SK-N-SH (cell line): ENCODE data around the gene ERC2. TPM values are rescaled to one million over a fixed set of nuclear protein-coding genes. Genes with fewer than 3 reads are reported as not detected.

Experiments
- CTCF ChIA-PET: fragments of 300-600, 350-600 bp; formaldehyde crosslinking; extraction: SDS; loops from one replicate; lab custom pipeline; 2021; lab: Yijun Ruan, JAX
- POLR2A ChIA-PET: fragments of 350-600 bp; sonication (Branson Sonifier 250); formaldehyde crosslinking; extraction: SDS; loops from one replicate; lab custom pipeline; 2020; ENCODE audit warnings: antibody characterized with exemption, inconsistent platforms; lab: Yijun Ruan, JAX
- DNase-seq: peaks from one replicate; pipeline ENCODE4 v3.0.0; 2012
- H2AFZ ChIP-seq: fragments of 200-600 bp; sonication (generic); 2 replicates; pipeline ENCODE4 v1.8.1; 2016; ENCODE audit warnings: antibody characterized with exemption, mild to moderate bottlenecking, low read depth
- H3F3A ChIP-seq: fragments of 200-600 bp; sonication (generic); replicated peaks from 2 replicates; pipeline ENCODE3; 2016; ENCODE audit warnings: antibody characterized with exemption, mild to moderate bottlenecking; ENCODE audit not compliant: insufficient read depth
- H3K27ac ChIP-seq, 2 experiments: fragments of 200-500 bp in 1 of 2; fragments of 200-600 bp in 1 of 2; sonication (Bioruptor generic) in 1 of 2; sonication (generic), shearing (Covaris generic) in 1 of 2; 2 replicates each; pipeline versions ENCODE4 v1.5.1 to v1.6.1; 2014 to 2016; ENCODE audit warnings: low read depth in 2 of 2, inconsistent platforms in 1 of 2, low read length in 1 of 2, mild to moderate bottlenecking in 1 of 2, mixed read lengths in 1 of 2
- H3K27me3 ChIP-seq: fragments of 200-600 bp; sonication (generic), shearing (Covaris generic); 2 replicates; pipeline ENCODE4 v1.6.1; 2016; ENCODE audit warnings: mixed run types; ENCODE audit not compliant: insufficient read depth
- H3K36me3 ChIP-seq, 2 experiments: fragments of 200-500 bp in 1 of 2; fragments of 200-600 bp in 1 of 2; sonication (Bioruptor generic) in 1 of 2; sonication (generic) in 1 of 2; replicated peaks in 1 of 2; 2 replicates each; pipeline versions ENCODE3 to v1.5.1; 2014 to 2016; ENCODE audit warnings: low read length in 1 of 2, mild to moderate bottlenecking in 1 of 2; ENCODE audit not compliant: insufficient read depth in 2 of 2, control insufficient read depth in 1 of 2
- H3K4me1 ChIP-seq, 2 experiments: fragments of 200-500 bp in 1 of 2; fragments of 200-600 bp in 1 of 2; sonication (Bioruptor generic) in 1 of 2; sonication (generic), shearing (Covaris generic) in 1 of 2; 2 replicates each; pipeline versions ENCODE4 v1.5.1 to v1.6.1; 2014 to 2016; ENCODE audit warnings: low read depth in 1 of 2, low read length in 1 of 2, mixed run types in 1 of 2; ENCODE audit not compliant: insufficient read depth in 2 of 2, control insufficient read depth in 1 of 2
- H3K4me2 ChIP-seq: fragments of 200-600 bp; sonication (generic), shearing (Covaris generic); 2 replicates; pipeline ENCODE4 v1.6.1; 2017; ENCODE audit warnings: mixed run types
- H3K4me3 ChIP-seq, 2 experiments: fragments of 200-500 bp in 1 of 2; fragments of 200-600 bp in 1 of 2; sonication (Bioruptor generic) in 1 of 2; sonication (generic), shearing (Covaris generic) in 1 of 2; 2 replicates each; pipeline versions ENCODE4 v1.5.1 to v1.8.1; 2014 to 2016; ENCODE audit warnings: low read depth in 2 of 2, inconsistent platforms in 1 of 2, low read length in 1 of 2, mild to moderate bottlenecking in 1 of 2, mixed read lengths in 1 of 2, moderate library complexity in 1 of 2
- H3K79me2 ChIP-seq: fragments of 200-600 bp; sonication (generic); 2 replicates; pipeline ENCODE4 v1.8.1; 2017; ENCODE audit warnings: mild to moderate bottlenecking; ENCODE audit not compliant: insufficient read depth
- H3K9ac ChIP-seq: fragments of 200-600 bp; sonication (generic); 2 replicates; pipeline ENCODE4 v1.6.1; 2017; ENCODE audit warnings: mixed run types
- H3K9me2 ChIP-seq: fragments of 200-600 bp; sonication (generic); 2 replicates; pipeline ENCODE4 v1.6.1; 2017; ENCODE audit warnings: mixed run types
- H3K9me3 ChIP-seq: fragments of 200-600 bp; sonication (generic); 2 replicates; pipeline ENCODE4 v1.6.1; 2017; ENCODE audit warnings: mixed run types, mild to moderate bottlenecking, moderate library complexity
- H4K20me1 ChIP-seq: fragments of 200-600 bp; sonication (generic); 2 replicates; pipeline ENCODE4 v1.6.1; 2017; ENCODE audit warnings: mild to moderate bottlenecking, mixed run types; ENCODE audit not compliant: insufficient read depth
- CHD2 ChIP-seq: fragments of 150-350 bp; IDR thresholded peaks from 2 replicates; pipeline ENCODE4 v1.6.1; 2018; ENCODE audit warnings: low read length; ENCODE audit not compliant: partially characterized antibody
- ELF1 ChIP-seq: IDR thresholded peaks from 2 replicates; pipeline ENCODE4 v1.4.0; 2012
- EP300 ChIP-seq, 2 experiments: IDR thresholded peaks; 2 replicates each; pipeline versions ENCODE4 v1.4.0 to v1.6.1; 2012; ENCODE audit warnings: borderline replicate concordance in 1 of 2, low read depth in 1 of 2, low read length in 1 of 2
- FOSL2 ChIP-seq: IDR thresholded peaks from 2 replicates; pipeline ENCODE4 v1.4.0; 2012; ENCODE audit warnings: low read depth, mild to moderate bottlenecking, moderate library complexity, borderline replicate concordance
- FOXM1 ChIP-seq: IDR thresholded peaks from 2 replicates; pipeline ENCODE4 v1.4.0; 2012; ENCODE audit warnings: low read depth, mild to moderate bottlenecking
- GABPA ChIP-seq: IDR thresholded peaks from 2 replicates; pipeline ENCODE4 v1.4.0; 2012; ENCODE audit warnings: low read depth, mild to moderate bottlenecking
- MAX ChIP-seq: IDR thresholded peaks from 2 replicates; pipeline ENCODE4 v1.4.0; 2012; ENCODE audit warnings: low read depth
- MEF2A ChIP-seq: IDR thresholded peaks from 2 replicates; pipeline ENCODE4 v1.4.0; 2012; ENCODE audit warnings: low read depth, borderline replicate concordance
- MXI1 ChIP-seq: IDR thresholded peaks from 2 replicates; pipeline ENCODE4 v1.6.1; 2012; ENCODE audit warnings: mild to moderate bottlenecking, low read depth, low read length, improper control_type of control experiment
- NRF1 ChIP-seq: IDR thresholded peaks from 2 replicates; pipeline ENCODE4 v1.6.1; 2012; ENCODE audit warnings: low read depth, mild to moderate bottlenecking, low read length
- POLR2AphosphoS5 ChIP-seq: IDR thresholded peaks from 2 replicates; pipeline ENCODE4 v1.6.1; 2012; ENCODE audit warnings: low read depth, low read length
- RAD21 ChIP-seq: IDR thresholded peaks from 2 replicates; pipeline ENCODE4 v1.6.1; 2012; ENCODE audit warnings: mild to moderate bottlenecking, low read length
- RCOR1 ChIP-seq: fragments of 150-350 bp; IDR thresholded peaks from 2 replicates; pipeline ENCODE4 v1.6.1; 2017; ENCODE audit warnings: antibody characterized with exemption, low read length
- REST ChIP-seq: IDR thresholded peaks from 2 replicates; pipeline ENCODE4 v1.6.1; 2012; ENCODE audit warnings: mild to moderate bottlenecking, low read depth, low read length, moderate library complexity
- RFX5 ChIP-seq: IDR thresholded peaks from 2 replicates; pipeline ENCODE4 v1.6.1; 2012; ENCODE audit warnings: mild to moderate bottlenecking, improper control_type of control experiment, low read length
- RXRA ChIP-seq: IDR thresholded peaks from 2 replicates; pipeline ENCODE4 v1.4.0; 2012; ENCODE audit warnings: low read depth, mild to moderate bottlenecking, borderline replicate concordance
- SIN3A ChIP-seq: IDR thresholded peaks from 2 replicates; pipeline ENCODE4 v1.6.1; 2012; ENCODE audit warnings: low read depth, mild to moderate bottlenecking, low read length, moderate library complexity, borderline replicate concordance
- TAF1 ChIP-seq: IDR thresholded peaks from 2 replicates; pipeline ENCODE4 v1.6.1; 2012; ENCODE audit warnings: low read depth, mild to moderate bottlenecking, low read length, moderate library complexity, borderline replicate concordance
- TCF12 ChIP-seq: IDR thresholded peaks from 2 replicates; pipeline ENCODE4 v1.4.0; 2012
- TEAD4 ChIP-seq: IDR thresholded peaks from 2 replicates; pipeline ENCODE4 v1.4.0; 2012; ENCODE audit warnings: mild to moderate bottlenecking, borderline replicate concordance; ENCODE audit not compliant: insufficient read depth
- YY1 ChIP-seq: IDR thresholded peaks from 2 replicates; pipeline ENCODE4 v1.4.0; 2012; ENCODE audit warnings: low read depth, mild to moderate bottlenecking
- ZBTB33 ChIP-seq: IDR thresholded peaks from 2 replicates; pipeline ENCODE4 v1.4.0; 2012; ENCODE audit warnings: low read depth, borderline replicate concordance
- WGBS: methylation state at CpG from one replicate; pipeline ENCODE4 v1.1.6; 2017; ENCODE audit warnings: low lambda C conversion rate; 5-methylcytosine and 5-hydroxymethylcytosine counted together
- polyA plus RNA-seq, 3 experiments: library from polyadenylated mRNA; depleted of rRNA; stranded (reverse); fragments of >200 nt; gene quantifications; 2 replicates each; pipeline ENCODE4 v1.2.3, GENCODE V29; 2012

ERC2 gene
- polyA plus RNA-seq, 1 of the 3 experiments (the other 2 are of a cell fraction): 1.6 TPM

GRCh38 chr3:56398659-56399058 lies 69.6 kb downstream of the ERC2 start:
- Histone ChIP-seq H3K9me2 (no peaks in the 10 kb centered on the region), H4K20me1 (no peaks in the 10 kb centered on the region), H3K27ac (no peak overlapping the region), H3K36me3 (no peaks in the 10 kb centered on the region), H3K9me3 (no peaks in the 10 kb centered on the region), H3K79me2 (no peaks in the 10 kb centered on the region), H3K4me3 (no peak overlapping the region), H2AFZ (no peak overlapping the region), H3F3A (no peaks in the 10 kb centered on the region), H3K9ac (no peak overlapping the region), H3K27me3 (no peaks in the 10 kb centered on the region), H3K4me2 (no peak overlapping the region), H3K4me1 (no peaks in the 10 kb centered on the region)
- WGBS: 55% methylated on average over 2 of the region's 2 CpGs
- ChIA-PET CTCF (no interaction called here), POLR2A (no interaction called here)
- TF ChIP-seq NRF1: no peak
- no peak for TF ChIP-seq POLR2AphosphoS5
- no peak for TF ChIP-seq CHD2
- TF ChIP-seq RAD21: no peak
- no peak for TF ChIP-seq MXI1
- no peak for TF ChIP-seq GABPA
- TF ChIP-seq TEAD4: no peak
- TF ChIP-seq MAX: no peak
- no peak for TF ChIP-seq YY1
- TF ChIP-seq SIN3A: no peak
- no peak for TF ChIP-seq ZBTB33
- TF ChIP-seq MEF2A: no peak
- DNase-seq: no peak

DNA sequence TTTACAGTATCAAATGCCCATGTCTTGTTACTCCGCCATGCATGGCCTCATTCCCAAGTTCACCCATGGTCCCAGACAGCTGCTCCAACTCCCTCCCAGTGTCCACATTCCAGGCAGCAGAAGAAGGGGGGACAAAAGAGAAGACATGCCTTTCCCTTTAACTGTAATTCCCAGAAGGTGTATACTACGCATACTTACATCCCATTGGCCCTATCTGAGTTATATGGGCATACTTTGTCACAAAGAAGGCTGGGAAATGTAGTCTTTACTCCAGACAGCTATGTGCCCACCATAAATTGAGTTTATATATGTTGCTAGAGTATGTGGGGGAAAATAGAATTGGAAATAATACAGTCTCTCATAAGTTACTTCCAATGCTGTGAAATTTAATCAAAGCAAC lies 70.5 kb downstream of the ERC2 start:
- H3K9me3 ChIP-seq: no peaks in the 10 kb centered on the region
- WGBS: 53% methylated on average over 2 of the region's 2 CpGs
- no peak overlapping the region for H3K4me3 ChIP-seq
- ChIA-PET POLR2A (no interaction called here), CTCF (interaction anchor here (0.7 kb wide), 1 partner anchor 73 kb away, joined by 3 read pairs; no protein-coding TSS in a partner anchor)
- no peaks in the 10 kb centered on the region for H4K20me1 ChIP-seq
- TF ChIP-seq TAF1 (no peak), CHD2 (no peak), ELF1 (no peak), TCF12 (no peak), FOXM1 (no peak), RCOR1 (no peak), FOSL2 (no peak), MEF2A (no peak), REST (no peak), SIN3A (no peak), NRF1 (no peak), RFX5 (no peak), MXI1 (no peak), EP300 (IDR thresholded peaks at IDR 0.05; ENCODE audit: borderline replicate concordance in 1 of 2, low read depth in 1 of 2, low read length in 1 of 2) (no peak), RXRA (no peak), GABPA (no peak), TEAD4 (no peak)
- H3K27me3 ChIP-seq: no peaks in the 10 kb centered on the region
- no peak for DNase-seq
- H3K36me3 ChIP-seq: no peaks in the 10 kb centered on the region
- H3F3A ChIP-seq: no peaks in the 10 kb centered on the region
- H3K4me1 ChIP-seq: no peaks in the 10 kb centered on the region
- no peak overlapping the region for H3K27ac ChIP-seq
- H2AFZ ChIP-seq: no peak overlapping the region
- H3K4me2 ChIP-seq: no peak overlapping the region
- no peaks in the 10 kb centered on the region for H3K9me2 ChIP-seq
- no peaks in the 10 kb centered on the region for H3K79me2 ChIP-seq
- no peak overlapping the region for H3K9ac ChIP-seq
